HL-60/S4 (cell line): ENCODE measurements around the gene NKX1-1.

Source experiments
- in situ Hi-C: fragments of 300-500 bp; cut with MboI; formaldehyde crosslinking; loops from 2 replicates; pipeline ENCODE4 v1.14.3; 2022; ENCODE audit warnings: low sequenced_read_pairs

The NKX1-1 gene

DNA sequence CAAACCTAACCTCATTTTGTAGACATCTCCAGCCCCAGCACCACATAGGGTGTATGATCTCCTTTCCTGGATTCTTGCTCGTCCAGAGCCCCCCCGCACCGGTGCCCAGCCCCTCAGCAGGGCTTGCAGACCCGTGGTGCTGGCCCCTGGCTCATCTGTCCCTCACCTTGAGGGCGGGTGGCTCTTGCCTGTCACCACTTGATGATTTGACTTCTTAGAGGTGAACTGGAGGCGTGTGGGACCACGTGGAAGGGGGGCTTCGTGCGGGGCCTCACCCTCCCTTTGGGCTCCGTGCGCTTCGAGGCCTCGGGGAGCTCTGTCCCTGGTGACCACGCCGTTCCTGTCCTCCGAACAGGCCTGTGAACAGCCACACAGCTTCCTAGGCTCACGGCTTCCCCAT, 43.7 kb downstream of the NKX1-1 start:
- in situ Hi-C loops = loop anchor here (25.0 kb wide), 1 partner anchor 275 kb away; no protein-coding TSS in a partner anchor

DNA sequence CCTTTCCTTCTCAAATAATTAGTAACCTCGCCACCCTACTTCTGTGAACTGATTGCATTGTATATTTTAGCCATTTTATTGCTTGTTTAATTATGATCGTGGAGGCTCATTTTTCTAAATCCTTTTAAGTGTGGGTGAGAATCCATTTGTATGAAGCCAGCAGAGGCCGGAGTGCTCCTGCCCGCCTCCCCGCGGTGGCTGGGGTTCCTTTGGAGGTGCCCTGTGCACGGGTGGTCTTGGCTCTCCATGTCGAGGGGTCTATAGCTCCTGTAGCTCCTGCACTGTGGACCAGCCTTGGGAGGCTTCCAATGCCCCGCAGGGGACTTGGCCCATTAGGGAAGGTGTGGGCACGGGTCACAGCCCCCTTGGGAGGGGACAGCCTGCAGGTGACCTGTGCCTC, 44.2 kb downstream of the NKX1-1 start:
- in situ Hi-C loops = loop anchor here (25.0 kb wide), 1 partner anchor 275 kb away; no protein-coding TSS in a partner anchor

DNA sequence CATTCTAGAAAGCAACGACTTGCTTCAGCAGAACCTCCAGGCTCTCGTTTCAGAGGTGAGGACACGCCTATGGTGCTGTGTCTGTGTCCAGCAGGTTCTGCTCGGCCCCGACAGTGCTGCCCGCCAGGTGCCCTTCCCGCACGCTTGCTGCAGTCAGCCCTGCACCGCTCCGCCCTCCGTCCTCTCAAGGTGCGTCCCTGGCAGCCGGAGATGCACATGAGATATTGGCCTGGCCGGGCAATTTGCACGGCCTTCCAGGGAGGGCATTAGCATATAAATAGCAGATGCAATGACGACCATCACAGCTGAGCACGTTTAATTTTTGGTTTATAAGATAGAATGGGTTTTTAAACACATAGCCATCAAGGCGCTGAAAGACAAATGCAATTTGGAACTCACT, 44.8 kb downstream of the NKX1-1 start:
- in situ Hi-C loops = loop anchor here (25.0 kb wide), 1 partner anchor 276 kb away; no protein-coding TSS in a partner anchor

DNA sequence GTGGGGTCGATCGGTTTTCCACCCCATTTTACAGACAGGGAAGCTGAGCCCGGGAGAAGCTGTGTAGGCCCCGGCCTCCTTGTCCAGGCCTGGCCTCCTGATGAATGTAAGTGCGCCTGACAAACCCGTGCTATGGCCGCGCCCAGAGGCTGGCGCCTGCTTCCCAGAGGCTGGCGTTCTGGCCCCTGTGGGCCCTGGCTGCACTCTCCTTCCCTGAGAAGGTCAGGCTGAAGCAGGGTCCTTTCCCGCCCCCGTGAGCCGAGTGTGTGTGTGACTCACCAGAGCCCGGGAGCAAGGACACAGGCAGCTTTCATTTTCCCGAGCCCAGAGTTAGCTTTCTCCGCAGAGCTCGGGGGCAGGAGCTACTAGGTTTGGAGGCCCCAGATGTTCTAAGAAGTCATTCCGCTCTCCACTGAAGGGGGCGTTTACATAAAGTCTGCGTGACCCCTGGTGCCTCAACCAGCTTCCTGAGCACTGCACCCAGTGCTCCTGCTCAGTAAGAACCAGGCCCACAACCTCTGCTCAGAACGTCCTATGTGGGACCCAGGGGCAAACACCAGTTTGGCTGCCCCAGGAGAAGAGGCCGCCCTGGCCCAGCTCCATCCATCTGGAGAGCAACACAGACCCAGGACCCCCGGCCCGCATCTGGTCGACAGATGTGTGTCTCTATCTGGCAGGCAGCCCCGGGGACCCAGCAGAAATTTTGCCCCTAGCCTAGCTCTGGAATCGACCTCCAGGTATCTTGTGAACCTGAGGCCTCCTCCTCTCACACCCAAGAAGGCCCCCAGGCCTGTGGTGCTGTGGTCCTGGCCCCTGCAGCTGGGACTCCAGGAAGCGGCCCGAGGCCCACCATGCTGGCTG, 45.6 kb downstream of the NKX1-1 start:
- in situ Hi-C loops = loop anchor here (25.0 kb wide), 1 partner anchor 277 kb away; no protein-coding TSS in a partner anchor

DNA sequence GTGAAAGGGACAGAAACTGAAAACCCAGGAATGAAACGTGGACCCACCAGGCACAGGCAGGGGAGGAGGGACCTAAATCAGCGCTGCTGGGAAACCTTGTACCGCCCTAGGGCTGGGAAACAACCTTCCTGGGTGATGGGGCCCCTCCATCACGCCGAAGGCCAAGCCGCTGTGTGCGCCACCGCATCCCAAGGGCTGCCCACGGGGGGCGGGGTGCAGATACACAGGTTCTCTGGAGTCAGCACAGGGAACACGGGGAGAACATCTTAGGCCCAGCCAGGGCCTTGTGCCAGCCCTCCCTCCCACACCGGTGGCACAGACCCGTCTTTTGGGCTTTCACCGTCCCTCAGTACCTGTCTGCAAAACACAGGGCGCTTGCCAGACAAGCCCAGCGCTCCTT, 46.3 kb downstream of the NKX1-1 start:
- in situ Hi-C loops = loop anchor here (25.0 kb wide), 1 partner anchor 277 kb away; no protein-coding TSS in a partner anchor

DNA sequence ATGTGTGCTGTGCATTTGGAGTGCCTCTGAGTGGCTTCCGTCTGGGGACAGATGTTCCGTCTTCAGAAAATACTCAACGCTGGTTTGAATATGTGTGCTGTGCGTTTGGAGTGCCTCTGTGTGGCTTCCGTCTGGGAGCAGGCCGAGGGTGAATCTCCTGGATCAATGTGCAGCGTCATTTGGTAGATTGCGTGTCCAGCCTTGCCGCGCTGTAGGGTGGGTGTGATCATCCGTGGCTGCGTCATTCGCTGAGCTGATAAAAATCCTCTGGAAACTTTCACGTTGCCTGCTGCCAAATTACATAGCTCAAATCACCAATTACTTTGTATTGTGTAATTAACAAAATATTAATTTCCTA, 47.1 kb downstream of the NKX1-1 start:
- in situ Hi-C loops = loop anchor here (25.0 kb wide), 1 partner anchor 278 kb away; no protein-coding TSS in a partner anchor

DNA sequence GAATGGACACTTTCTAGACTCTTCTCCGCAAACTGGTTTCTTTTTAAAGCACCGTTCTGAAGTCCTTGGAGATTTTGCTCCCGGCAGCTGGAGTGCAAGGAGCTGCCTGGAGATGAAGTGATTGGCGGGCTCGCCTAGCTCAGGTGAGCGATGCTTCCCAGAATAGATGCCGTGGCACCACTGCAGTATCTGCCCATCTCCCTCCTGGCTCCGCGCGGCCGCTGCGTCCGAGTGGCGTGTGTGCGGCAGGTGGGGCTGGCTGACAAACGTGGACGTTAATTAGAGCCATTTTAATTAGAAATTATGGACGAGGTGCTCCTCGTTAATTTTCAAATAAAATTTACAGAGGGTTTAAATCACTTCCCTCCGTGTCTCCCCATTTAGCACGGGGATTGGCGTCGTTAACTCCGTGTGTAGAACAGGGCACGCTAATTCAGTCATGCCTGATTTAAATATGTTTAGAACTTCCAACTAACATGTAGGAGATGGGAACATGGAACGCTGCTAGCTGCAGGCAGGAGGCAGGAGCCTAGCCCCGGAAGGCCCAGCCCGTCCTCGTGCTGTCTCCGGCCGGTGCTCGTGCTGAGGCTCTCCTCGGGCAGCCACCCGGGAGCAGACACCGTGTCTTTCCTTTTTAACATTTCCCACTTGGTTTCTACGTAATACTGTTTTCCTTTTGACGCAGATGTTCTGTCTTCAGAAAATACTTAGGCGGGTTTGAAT, 47.7 kb downstream of the NKX1-1 start:
- in situ Hi-C loops = loop anchor here (25.0 kb wide), 1 partner anchor 279 kb away; no protein-coding TSS in a partner anchor

DNA sequence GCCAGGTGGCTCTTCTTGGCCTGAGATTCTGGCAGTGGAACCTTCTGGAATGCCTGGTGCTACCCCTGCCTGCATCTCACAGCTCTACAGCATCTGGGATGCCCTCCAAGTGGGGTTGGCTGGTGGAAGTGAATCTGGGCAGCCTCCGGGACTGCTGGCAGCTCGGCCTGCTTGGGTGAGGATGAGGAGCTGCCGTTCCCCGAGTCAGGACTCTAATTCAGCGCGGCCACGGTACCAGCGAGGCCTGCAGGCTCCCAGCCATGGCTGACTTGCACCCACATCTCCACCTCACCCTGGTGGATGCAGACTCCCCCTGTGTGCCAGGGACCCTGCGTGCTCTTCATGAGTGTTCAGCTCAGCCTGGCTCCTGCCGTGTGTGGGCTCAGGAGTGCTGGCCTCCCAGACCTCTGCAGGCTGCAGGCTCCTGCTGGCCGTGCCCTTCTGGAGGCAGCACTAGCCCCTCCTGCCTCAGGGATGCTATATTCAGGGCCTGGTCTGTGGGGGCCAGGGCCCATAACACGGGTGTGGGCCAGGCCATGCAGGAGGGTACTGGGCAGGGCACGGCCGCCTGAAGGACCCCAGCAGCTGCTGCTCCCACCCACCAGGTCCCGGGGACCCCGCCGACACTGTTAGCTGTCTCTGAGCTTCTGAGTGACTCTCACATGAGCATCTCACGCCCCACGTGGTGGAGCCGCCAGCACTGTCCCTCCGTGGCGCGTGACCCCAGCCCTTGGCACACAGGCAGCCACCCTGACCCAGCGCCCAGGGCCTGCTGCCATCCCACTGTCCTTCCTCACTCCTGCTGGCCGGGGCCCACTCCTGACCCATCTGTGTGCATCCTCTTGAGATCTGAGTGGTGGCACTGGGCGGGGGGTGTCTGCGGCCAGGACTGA, 48.6 kb downstream of the NKX1-1 start:
- in situ Hi-C loops = loop anchor here (25.0 kb wide), 1 partner anchor 280 kb away; no protein-coding TSS in a partner anchor

DNA sequence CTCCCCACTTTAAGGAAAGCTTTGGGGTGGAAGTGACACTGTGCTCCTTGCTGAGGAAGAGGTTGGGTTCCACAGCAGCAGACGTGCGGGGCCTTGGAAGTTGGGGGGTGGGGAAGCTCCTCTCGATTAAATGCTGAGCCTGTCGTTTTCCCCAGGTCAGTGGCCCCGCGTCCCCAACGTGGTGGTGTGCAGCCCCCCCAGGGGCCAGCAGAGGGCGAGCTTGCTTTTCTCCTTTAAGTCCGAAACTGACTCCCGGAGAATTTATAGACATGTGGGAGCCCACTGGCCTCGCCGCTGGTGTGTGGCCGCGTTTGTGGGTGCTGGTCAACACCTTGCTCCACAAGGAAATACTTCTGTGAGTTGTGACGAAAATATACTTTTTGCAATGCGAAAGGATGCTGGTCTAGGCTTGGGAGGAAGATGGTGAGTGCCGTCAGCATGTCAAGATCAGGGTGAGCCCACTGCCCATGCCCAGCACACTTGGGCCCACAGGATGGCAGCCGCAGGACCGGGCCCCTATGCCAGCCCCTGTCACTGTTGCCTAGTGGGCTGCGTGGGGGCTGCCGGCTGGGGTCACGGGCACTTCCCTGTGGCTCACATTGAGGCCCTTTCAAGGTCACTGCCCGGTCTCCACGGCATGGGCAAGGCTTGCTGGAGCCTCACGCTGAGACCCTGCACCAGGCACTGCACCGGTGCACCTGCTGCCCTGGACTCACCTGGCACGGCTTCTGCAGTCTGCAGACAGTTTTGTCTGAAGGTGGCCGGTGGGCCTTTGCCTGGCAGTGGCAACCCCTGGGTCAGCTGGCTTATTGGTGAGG, 49.9 kb downstream of the NKX1-1 start:
- in situ Hi-C loops = loop anchor here (25.0 kb wide), 1 partner anchor 281 kb away; no protein-coding TSS in a partner anchor

DNA sequence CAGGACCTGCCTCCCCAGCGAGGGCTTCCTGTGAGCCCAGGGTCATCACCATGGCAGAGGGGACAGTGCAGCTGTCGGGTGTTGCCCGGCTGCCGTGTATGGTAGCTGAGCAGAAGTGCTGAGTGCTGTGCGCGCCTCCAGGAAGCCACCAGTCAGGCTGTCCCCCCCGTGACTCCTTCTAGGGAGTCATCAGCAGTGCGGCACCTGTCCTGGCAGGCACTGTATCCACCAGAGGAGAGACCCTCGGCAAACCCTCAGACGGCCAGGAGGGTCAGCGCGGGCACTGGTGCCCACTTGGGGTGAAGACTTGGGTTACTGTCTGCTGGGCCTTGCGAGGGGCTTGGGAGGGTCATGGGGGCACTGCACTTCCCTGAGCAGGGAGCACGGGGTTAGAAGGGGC, 50.9 kb downstream of the NKX1-1 start:
- in situ Hi-C loops = loop anchor here (25.0 kb wide), 1 partner anchor 282 kb away; no protein-coding TSS in a partner anchor

DNA sequence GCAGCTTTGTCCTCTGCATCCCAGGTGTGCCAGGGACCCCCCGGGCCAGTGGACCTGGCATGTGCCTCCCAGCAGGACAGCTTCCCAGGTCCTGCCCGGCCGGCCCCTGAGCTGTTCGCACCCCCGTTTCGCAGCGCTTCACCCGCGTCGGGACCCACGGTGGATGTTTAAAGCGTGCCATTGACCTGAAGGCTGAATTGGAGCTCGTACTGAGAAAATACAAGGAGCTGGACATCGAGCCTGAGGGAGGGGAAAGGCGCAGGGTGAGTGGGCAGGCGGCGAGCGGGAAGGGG, 51.3 kb downstream of the NKX1-1 start:
- in situ Hi-C loops = loop anchor here (25.0 kb wide), 1 partner anchor 282 kb away; no protein-coding TSS in a partner anchor

DNA sequence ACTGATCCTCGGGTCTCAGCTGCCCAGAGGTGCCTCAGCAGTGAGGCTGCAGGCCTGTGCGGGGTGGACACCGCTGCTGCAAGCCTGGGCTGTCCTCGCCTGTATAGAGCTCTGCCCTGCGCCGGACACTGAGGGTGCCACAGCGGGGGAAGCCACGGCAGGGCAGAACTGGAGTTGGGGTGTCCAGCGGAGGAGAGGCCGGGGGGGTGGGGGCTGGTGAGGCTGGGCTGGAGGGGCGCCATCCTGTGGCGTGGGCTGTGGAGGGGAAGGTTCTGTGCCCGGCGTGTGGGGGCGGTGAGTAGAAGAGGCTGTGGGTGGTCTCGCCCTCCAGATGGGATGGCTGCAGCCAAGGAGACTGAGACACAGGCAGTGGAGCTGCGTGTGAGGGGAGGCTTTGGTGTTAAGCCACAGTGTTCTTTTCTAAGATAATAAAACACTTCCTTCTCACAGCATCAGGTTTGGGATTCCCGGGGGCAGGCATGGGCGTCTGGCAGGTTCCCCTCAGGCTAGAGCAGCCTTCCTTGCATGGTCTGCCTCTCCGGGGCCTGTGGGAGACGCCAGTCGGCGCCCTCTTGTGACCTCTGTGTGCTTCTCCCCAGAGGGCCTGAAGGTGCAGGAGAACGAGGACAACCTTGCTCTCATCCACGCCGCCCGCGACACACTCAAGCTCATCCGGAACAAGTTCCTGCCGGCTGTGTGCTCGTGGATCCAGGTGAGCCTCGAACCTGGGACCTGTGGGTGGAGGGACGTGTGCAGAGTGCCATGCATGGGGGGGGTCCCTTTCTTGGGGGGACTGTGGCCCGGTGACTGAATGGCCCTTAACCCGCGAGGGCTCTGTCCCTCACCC, 51.9 kb downstream of the NKX1-1 start:
- in situ Hi-C loops = loop anchor here (25.0 kb wide), 1 partner anchor 283 kb away; no protein-coding TSS in a partner anchor

DNA sequence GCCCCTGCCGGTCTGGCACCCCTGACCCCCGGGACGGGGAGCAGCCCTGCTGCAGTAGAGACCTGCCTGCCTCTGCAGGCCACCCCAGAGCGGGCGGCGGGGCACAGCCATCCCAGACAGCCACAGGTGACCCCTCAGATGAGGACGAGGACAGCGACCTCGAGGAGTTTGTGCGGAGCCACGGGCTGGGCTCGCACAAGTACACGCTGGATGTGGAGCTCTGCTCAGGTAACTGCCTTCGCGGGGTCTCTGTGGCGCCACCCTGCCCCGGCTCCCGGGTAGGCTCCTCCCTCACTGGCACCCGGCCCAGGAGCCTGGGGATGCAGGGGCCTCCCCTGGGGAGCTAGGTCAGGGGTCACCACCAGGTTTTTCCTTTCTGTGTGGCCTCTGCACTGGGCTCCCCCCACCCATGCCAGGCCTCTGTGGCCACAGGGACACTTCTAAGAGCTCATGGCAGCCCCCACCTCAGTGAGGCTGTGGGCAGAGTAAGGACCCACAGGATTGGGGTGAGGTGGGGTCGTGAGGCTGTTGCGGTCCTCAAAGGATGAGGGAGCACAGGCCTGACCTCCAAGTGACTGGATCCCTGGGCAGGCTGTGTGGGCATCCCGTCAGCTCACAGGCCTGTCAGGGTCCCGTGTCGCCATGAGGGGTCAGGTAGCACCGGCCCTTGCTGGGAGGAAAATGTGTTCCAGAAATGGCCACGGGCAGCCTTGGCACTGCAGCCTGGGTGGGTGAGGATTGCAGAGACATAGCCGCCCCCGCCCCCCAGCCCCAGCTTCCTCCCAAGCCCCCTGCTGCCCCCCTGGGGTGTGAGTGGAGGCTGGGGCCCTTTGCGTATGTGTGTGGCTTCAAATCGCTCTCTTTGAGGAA, 52.8 kb downstream of the NKX1-1 start:
- in situ Hi-C loops = loop anchor here (25.0 kb wide), 1 partner anchor 284 kb away; no protein-coding TSS in a partner anchor
